ENCODE measurements around the gene CACNA1F.
A peak's percentile ranks its signal among the peaks of the same experiment; 100 is the strongest.
"Not testable (repeated sequence)": the region's sequence is repeated elsewhere in the genome, so short reads cannot be mapped to it uniquely, and the experiment has no call there.

Gene CACNA1F

DNA sequence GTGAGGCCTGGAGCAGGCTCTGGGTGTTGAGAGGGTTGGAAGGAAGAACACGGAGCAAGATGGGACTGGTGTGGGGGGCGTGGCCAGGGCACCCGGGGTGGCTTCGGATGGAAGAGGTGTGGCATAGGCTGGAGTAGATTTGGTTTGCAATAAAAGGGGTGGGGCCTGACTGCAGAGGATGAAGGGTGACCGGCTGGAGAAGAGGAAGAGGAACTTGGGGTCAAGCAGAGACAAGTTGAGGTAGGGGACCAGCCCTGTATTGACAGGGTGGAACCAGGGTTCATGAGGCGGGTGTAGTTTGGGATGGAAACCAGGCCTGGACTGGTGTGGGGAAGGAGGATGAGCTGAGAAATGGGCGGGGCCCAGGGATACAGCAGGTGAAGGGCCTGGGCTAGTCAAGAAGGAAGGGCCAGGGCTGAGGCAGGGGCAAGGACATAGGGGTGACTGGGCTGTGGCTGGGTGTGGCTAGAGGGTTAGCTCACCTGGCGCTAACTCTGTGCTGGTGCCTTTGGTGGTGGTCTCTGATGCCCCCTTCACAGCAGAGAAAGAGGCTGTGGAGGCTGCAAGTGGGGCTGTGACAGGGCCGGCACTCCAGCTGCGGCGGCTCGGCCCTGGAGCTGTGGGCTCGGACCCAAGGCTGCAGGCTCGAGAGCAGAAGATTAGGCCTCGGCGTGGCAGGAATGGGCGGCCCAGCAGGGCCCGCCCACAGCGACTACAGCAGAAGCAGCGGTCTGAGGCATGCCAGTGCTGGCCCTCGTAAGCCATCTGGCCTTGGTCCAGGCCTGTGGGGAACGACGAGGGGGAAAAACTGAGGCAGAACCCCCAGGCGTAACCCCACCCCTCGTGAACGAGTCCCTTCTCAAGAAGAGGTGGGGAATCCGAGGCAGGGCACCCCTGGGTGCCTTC, 56.5 kb downstream of the CACNA1F start:
- DNase-seq (ENCODE audit: low read depth in 1 of 2, low spot score in 1 of 2), result no peak

DNA sequence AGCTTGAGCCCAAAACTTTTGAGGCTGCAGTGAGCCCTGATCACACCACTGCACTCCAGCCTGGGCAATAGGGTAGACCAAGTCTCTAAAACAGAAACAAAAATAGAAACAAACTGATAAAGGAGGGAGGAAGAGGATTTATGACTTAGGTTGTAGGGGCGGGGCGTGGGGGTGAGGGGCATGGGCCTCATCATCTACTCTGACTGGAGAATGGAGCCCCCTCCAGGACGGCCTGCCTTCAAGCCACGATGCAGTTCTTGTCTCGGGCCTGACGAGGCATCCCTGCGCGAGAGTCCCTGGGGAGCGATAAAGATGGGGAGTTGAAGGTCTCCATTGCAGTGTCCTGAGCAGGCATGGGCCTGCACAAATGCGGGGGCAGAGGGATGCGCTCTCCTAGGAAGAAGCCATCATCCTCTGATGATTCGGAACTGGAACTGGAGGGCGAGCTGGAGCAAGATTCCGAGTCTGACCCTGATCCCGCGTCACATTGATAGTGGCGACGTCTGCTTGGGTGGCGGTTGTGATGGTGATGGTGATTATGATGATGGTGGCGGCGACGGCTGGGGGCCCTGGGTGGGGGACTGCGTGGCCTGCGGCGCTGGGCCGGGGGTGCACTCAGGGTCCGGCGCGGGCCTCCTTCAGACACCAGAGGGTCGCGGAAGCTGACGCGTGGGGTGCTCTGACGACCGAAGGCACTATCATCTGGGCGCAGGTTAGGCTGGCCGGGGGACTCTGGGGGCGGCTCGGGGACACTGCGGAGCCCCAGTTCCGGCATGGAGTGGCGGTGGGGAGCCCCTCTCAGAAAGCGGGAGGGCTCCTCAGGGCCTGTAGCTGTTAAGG, 57.5 kb downstream of the CACNA1F start:
- DNase-seq (ENCODE audit: low read depth in 1 of 2, low spot score in 1 of 2), result no peak

DNA sequence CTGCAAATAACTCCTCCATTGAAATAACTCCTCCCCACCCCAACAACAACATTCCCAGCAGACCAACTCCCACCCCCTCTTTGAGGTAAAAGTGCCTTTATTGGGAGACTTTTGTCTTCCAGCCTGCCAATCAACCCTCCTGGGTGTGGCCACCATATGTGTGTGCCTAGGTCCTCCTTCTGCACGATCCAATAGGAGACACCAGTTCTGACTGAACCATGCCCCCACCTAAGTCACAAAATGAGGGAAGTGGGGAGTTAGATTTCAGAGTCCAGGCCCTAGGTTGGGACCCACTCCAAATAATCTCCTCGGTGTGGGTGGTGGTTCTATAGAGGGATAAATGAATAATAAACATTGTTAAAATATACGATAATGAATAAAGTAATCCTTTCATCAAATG, 58.4 kb downstream of the CACNA1F start:
- DNase-seq (ENCODE audit: low read depth in 1 of 2, low spot score in 1 of 2), result no peak

DNA sequence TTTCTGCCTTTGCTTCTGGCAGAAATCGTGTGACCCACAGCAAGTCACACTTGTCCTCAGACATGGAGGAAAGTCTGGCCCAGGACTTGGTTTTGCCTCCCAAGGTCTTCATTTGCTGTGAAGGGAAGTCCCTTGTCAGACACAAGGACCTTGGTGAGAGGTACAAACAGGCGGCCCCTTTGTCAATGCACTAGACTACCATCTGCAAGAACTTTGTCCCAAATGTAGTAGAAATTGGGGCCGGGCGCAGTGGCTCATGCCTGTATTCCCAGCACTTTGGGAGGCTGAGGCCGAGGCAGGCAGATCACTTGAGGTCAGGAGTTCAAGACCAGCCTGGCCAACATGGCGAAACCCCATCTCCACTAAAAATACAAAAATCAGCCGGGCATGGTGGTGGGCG, 59.6 kb downstream of the CACNA1F start:
- not testable (repeated sequence) for DNase-seq (ENCODE audit: low read depth in 1 of 2, low spot score in 1 of 2)

DNA sequence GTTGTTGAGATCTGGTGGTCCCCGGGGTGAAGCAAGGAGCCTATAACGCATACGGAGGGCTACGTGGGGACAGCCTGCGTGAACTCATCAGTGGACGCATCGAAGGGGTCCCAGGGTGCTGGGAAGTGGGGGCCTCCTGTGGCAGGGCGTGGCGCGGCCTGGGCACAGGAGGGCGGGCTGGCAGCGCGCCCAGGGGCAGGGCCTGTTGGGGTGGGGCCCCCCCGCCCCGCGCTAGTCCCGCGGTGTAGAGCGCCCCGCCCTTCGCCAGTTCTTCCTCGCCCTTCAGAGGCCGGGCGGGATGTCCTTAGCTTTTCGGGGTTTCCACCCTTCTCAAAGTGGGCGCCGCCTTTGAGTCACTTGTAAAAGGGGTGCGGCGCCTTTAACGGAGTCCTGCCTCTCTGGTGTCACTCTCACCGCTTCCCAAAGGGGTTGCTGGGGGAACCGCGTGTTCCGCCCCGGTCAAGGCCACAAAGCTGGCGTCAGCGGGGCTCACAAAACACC, 60.8 kb downstream of the CACNA1F start:
- peak; percentile 43 to 52 for DNase-seq (ENCODE audit: low read depth in 1 of 2, low spot score in 1 of 2)

DNA sequence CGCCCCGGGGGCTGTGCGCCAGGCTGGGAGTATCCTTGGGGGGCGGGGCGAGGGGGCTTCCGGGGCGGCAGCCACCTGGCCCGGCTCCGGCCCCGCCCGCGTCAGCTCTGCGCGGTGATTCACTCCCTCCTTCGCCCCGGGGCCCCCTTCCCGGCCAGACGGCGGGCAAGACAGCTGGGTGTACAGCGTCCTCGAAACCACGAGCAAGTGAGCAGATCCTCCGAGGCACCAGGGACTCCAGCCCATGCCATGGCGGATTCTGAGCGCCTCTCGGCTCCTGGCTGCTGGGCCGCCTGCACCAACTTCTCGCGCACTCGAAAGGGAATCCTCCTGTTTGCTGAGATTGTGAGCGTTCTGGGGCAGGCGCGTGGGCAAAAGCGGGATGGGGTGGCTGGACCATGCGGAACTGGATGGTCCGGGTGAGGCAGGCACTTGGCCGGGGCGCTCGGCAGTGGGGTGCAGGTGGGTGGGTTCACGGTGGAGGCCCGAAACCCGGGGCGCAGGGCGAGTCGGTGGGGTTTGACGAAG, 61.3 kb downstream of the CACNA1F start, which contains the start of gene PLP2:
Gene PLP2 (plus strand): TSS at position 147 of the 528 bp plus-strand sequence. CDS start 103 bp downstream, at position 250.
- DNase-seq (ENCODE audit: low read depth in 1 of 2, low spot score in 1 of 2), result peak; percentile 60 to 61

DNA sequence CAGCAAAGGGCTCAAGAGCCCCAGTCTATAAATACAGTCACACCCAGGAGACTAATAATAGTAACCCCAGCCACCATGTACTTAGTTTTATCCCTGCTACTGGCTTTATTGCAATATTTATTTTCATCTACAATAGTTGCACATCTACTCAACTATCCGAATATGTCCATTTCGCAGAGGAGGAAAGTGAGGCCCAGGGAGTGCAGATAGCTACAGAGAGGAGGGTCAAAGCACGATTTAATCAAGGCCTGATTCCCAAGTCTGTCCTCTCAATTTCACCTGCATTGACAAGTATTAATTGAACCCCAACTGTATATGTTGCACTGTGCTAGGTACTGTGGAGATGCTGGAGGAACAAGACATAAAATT, 65.4 kb downstream of the CACNA1F start:
- no peak for DNase-seq (ENCODE audit: low read depth in 1 of 2, low spot score in 1 of 2)

DNA sequence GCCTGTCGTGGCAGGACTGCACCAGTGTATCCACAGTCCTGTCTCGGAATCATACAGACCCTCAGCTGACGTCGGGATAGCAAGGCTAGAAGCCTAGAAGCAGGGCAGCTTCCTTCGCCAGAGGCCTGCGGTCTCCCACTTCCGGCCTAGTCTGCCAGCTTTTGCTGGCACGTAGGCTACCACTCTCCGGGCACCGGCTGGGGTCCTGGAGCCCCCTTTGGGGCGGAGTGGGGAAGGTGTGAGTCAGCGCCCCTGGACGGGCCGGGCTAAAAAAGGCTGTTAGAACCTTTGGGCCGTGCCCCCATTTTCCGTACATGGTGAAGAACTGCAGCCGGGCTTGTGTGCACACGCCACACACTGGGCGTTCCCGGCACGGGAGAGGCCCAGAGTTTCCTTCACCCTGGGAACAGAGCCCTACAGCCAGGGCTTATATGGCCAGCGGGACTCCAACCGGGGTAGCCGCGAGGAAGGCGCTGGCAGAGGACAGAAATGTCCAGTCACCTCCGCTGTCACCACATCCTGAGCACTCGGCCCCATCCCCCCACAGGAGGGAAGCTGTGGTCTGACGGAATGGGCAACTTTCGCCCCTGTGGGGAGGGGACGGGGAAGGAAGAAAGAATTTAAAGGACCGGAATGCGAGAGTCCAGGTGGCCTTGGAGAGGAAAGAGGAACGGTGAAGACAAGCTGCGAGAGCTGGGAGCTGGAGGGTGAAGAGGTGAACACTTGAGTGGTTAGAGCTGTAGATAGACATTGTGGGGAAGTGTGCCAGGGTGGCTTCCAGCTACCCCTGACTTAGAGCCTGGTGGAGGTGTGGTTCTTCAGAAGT, 66.0 kb downstream of the CACNA1F start:
- DNase-seq (ENCODE audit: low read depth in 1 of 2, low spot score in 1 of 2), result peak in 1 of 2 donors; percentile 41

DNA sequence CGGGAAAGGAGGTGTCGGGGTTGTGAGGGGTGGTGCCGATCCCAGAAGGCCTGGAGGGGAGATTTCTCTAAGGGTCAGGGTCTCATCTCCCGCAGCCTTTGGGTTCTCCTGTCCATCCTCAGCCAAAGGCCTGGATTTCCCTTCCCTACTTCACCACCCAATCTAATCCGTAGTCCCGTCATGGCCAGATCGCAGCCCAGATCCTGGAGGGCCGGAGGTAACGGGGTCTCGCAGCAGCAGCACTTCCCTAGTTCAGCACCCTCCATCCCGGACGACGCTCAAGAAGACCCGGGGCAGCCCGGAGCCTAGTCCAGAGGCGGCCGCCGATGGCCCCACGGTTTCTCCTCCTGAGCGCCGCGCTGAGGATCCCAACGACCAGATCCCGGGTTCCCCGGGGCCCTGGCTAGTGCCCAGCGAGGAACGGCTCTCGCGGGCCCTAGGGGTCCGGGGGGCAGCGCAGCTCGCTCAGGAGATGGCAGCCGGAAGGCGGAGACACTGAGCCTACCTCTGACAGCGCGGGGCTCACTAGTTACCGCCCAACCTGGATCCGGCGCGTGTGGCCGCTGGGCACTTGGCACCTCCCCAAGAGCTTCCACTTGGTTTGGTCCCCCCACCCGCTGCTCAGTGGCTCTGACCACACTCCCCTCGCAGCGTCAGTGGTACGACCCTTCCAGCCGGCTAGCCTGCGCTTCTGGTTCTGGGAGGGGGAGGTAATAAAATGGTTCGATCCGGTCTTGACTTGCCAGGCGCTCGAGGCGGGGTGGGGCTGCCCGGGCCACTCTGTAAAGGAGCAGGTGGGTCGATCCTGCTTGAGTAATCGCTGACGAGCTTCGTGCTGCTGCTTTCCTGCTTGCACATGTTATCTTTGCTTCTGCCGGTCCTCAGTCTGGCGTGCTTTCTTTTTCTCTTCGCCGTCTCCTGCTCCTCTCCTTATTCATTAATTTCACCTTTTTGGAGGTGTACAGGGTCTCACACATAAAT, 66.9 kb downstream of the CACNA1F start:
- peak; percentile 37 to 47 for DNase-seq (ENCODE audit: low read depth in 1 of 2, low spot score in 1 of 2)

DNA sequence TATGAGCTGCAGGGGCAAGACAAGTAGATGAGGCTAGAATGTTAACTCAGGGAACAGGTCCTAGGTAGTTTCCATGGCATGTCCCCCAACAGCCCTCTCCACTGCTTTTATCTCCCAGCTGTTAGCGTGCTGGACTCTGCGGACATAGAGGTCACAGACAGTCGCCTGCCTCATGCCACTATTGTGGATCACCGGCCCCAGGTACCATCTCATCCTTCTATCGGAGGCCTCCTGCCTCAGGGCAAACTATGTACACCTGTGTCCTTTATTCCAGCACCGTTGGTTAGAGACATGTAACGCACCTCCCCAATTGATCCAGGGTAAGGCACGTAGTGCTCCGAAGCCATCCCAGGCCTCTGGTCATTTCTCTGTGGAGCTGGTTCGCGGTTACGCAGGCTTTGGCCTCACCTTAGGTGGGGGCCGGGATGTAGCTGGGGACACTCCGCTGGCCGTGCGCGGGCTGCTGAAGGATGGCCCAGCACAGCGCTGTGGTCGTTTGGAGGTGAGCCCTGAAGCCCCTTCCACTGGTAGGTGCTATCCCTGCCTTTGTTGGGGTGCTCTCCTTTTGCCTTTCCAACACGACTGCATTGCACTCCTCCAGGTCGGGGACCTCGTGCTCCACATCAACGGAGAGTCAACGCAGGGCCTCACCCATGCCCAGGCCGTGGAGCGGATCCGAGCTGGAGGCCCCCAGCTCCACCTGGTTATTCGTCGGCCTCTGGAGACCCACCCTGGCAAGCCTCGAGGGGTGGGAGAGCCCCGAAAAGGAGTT, 68.4 kb downstream of the CACNA1F start:
- DNase-seq (ENCODE audit: low read depth in 1 of 2, low spot score in 1 of 2), result no peak

DNA sequence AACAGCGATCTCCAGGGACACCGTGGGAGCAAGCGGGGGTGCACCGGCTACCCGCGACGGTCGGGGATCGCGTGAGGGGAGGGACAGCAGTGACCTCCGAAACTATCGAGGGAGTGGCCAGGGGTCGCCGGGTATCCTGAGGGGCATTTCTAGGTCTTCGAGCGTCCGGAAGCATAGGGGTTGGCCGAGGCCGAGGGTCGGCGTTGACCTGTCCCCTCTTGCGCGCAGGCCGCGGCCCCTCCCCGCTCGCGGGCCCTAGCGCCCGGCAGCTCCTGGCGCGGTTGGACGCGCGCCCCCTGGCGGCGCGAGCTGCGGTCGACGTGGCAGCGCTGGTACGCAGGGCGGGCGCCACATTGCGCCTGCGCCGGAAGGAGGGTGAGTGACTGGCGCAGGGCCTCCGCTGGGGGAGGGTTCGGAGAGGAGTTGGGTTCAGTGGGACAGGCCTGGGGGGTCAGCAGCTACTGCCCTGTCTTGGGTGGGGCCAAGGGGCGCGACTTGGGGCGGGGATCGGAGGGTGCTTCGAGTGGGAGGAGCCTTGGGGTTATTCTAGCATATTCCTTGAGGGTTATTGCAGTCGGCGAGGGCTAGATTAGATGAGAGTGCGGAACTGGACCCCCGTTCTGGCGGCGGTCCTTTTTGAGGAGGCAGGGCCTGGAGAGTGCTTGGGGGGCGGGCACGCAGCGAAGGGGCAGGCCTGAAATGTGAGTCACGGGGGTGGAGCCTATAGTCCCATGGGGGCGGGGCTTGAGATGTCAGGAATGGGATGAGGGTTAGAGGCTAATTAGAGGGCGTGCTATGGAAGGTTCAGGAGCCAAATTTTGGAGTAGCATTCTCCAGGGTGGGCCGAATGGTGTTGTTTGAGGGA, 69.4 kb downstream of the CACNA1F start:
- DNase-seq (ENCODE audit: low read depth in 1 of 2, low spot score in 1 of 2), result peak; percentile 67 to 71

DNA sequence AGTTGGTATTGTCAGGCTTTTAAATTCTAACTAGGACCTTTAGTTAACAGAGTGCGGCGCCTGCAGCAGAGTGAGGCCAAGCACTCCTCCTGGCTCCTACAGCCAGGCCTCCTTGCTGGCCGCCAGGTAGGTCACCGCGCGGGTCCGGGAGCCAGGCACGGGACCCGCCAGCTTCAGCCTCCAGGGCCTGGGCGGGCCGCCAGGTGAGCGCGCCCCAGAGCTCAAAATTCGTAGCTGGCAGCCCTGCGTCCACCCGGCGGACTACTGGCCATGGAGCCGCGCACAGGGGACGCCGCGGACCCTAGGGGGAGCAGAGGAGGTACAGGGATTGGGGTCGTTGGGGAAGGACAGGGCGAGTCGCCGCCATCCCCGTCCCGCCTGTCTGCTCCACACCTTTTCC, 70.5 kb downstream of the CACNA1F start, which contains the start of gene MAGIX:
Gene MAGIX (plus strand): TSS at position 139 of the 400 bp plus-strand sequence. CDS start 132 bp downstream, at position 271.
- DNase-seq (ENCODE audit: low read depth in 1 of 2, low spot score in 1 of 2), result no peak

DNA sequence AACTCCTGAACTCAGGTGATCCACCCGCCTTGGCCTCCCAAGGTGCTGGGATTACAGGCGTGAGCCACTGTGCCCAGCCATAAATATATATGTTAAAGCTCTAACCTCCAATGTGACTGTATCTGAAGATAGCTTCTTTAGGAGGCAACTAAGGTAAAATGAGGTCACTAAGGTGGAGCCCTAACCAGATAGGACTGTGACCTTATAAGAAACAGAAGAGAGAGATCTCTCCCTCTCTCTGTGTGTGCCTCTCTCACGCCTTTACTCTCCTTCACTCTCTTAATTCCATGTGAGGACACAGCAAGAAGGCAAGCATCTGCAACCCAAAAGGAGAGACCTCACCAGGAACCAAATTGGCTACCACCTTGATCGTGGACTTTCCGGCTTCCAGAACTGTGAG, 71.5 kb downstream of the CACNA1F start:
- DNase-seq (ENCODE audit: low read depth in 1 of 2, low spot score in 1 of 2), result no peak

DNA sequence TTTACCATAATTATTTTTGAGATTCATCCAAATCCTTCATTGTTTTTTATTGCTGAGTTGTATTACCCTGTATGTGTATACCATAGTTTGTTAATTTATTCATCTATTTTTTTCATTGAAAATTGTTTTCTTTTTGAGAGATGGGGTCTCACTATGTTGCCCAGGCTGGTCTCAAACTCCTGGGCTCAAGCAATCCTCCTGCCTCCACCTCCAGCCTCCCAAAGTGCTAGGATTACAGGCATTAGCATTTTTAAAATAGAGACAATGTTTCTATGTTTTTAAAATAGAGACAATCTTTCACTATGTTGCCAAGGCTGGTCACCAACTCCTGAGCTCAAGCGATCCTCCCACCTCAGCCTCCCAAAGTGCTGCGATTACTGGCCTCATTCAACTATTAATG, 72.2 kb downstream of the CACNA1F start:
- no peak for DNase-seq (ENCODE audit: low read depth in 1 of 2, low spot score in 1 of 2)

DNA sequence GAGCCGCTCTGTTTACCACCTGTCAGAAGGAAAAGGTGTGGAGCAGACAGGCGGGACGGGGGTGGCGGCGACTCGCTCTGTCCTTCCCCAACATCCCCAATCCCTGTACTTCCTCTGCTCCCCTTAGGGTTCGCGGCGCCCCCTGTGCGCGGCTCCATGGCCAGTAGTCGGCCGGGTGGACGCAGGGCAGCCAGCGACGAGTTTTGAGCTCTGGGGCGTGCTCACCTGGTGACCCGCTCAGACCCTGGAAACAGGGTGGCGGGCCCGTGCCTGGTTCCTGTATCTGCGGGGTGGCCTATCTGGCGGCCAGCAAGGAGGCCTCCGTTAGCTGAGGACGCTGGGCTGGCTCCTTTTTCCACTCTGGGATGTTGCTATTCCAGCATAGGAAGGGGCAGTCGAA, 75.9 kb downstream of the CACNA1F start:
- no peak for DNase-seq (ENCODE audit: low read depth in 1 of 2, low spot score in 1 of 2)

DNA sequence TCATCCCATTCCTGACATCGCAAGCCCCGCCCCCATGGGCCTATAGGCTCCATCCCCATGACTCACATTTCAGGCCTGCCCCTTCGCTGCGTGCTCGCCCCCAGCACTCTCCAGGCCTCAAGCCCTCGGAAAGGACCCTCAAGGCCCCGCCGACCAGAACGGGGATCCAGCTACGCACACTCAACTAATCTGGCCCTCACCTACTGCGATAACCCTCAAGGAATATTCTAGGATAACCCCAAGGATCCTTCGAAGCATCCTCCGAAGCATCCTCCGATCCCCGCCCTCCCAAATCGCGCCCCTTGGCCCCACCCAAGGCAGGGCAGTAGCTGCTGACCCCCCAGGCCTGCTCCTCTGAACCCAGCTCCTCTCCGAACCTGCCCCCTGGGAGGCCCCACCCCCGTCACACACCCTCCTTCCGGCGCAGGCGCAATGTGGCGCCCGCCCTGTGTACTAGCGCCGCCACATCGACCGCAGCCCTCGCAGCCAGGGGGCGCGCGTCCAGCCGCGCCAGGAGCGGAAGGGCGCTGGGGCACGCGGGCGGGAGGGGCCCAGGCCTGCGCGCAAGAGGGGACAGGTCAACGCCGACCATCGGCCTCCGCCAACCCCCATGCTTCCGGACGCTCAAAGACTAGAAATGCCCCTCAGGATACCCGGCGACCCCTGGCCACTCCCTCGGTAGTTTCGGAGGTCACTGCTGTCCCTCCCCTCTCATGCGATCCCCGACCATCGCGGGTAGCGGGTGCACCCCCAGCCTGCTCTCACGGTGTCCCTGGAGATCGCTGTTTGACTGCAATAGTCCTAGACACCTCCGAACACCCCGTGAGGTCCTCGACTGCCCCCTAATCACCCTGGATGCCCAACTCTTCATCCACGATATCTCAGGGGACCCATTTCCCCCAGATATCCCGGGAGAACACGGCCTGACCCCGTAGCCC, 77.0 kb downstream of the CACNA1F start:
- peak; percentile 69 to 77 for DNase-seq (ENCODE audit: low read depth in 1 of 2, low spot score in 1 of 2)
